Stimulated activated CD8-positive, alpha-beta memory T cell treated with anti-CD3 and anti-CD28 coated beads, Interleukin-15, amount 100 ng/mL, for 1 hour (primary cell): ENCODE results near the gene OBSCN.

Experiments used
- DNase-seq: peaks from one replicate; pipeline ENCODE4 v3.0.0-alpha.2; 2020; ENCODE audit warnings: low read depth

Gene OBSCN

GRCh38 chr1:228279011-228279721 is 71.3 kb downstream of the OBSCN start:
- no peak for DNase-seq

- DNase-seq: no peak
Observed at GRCh38 chr1:228279722-228280105, 71.9 kb downstream of the OBSCN start.

GRCh38 chr1:228280106-228280901 is 72.5 kb downstream of the OBSCN start:
- no peak for DNase-seq

- DNase-seq: no peak
Observed at GRCh38 chr1:228280961-228281591, 73.2 kb downstream of the OBSCN start.

- no peak for DNase-seq
Observed at GRCh38 chr1:228281631-228282328, 73.9 kb downstream of the OBSCN start.

GRCh38 chr1:228282329-228283042 is 74.6 kb downstream of the OBSCN start:
- no peak for DNase-seq

- no peak for DNase-seq
Observed at GRCh38 chr1:228283043-228283371, 75.2 kb downstream of the OBSCN start.

- no peak for DNase-seq
Observed at GRCh38 chr1:228283476-228284147, 75.8 kb downstream of the OBSCN start.

GRCh38 chr1:228284148-228284495 is 76.3 kb downstream of the OBSCN start:
- DNase-seq: no peak

GRCh38 chr1:228284521-228284920 is 76.7 kb downstream of the OBSCN start:
- no peak for DNase-seq

- no peak for DNase-seq
Observed at GRCh38 chr1:228285661-228286504, 78.0 kb downstream of the OBSCN start.

- DNase-seq: no peak
Observed at GRCh38 chr1:228286505-228287417, 78.9 kb downstream of the OBSCN start.

GRCh38 chr1:228287541-228288425 is 79.9 kb downstream of the OBSCN start:
- DNase-seq: no peak

- no peak for DNase-seq
Observed at GRCh38 chr1:228288536-228289238, 80.8 kb downstream of the OBSCN start.

- no peak for DNase-seq
Observed at GRCh38 chr1:228289239-228289849, 81.5 kb downstream of the OBSCN start.

- no peak for DNase-seq
Observed at GRCh38 chr1:228289996-228290881, 82.4 kb downstream of the OBSCN start.
